Activated T-helper 1 cell treated with anti-CD3 and anti-CD28 coated beads, Interleukin-2, amount 50 U/mL, for 16 hours (primary cell): ENCODE data around the gene ZNG1A.
"Not testable (repeated sequence)": the region's sequence is repeated elsewhere in the genome, so short reads cannot be mapped to it uniquely, and the experiment has no call there.

Source experiments
- DNase-seq, 2 donors: peaks; one replicate each; pipeline ENCODE4 v3.0.0-alpha.2; 2020; ENCODE audit warnings: low read depth in 1 of 2, low spot score in 1 of 2

The ZNG1A gene

GRCh38 chr9:178970-179383 lies at the start of gene ZNG1A:
ZNG1A (minus strand) TSS chr9:179056; CDS start chr9:178969, 87 bp downstream.
- DNase-seq, result peak; percentile 23 to 67

- DNase-seq, result no peak
Observed at GRCh38 chr9:227860-228259, 49.0 kb upstream of the ZNG1A start.

- no peak for DNase-seq
Observed at GRCh38 chr9:224582-225520, 46.0 kb upstream of the ZNG1A start.

GRCh38 chr9:224026-224425 lies 45.2 kb upstream of the ZNG1A start:
- no peak for DNase-seq

GRCh38 chr9:223152-223551 lies 44.3 kb upstream of the ZNG1A start:
- no peak for DNase-seq

- DNase-seq, result no peak
Observed at GRCh38 chr9:221989-222776, 43.3 kb upstream of the ZNG1A start.

- DNase-seq, result no peak
Observed at GRCh38 chr9:219670-220365, 41.0 kb upstream of the ZNG1A start.

- DNase-seq, result not testable (repeated sequence)
Observed at GRCh38 chr9:219036-219435, 40.2 kb upstream of the ZNG1A start.

GRCh38 chr9:217950-218349 lies 39.1 kb upstream of the ZNG1A start:
- no peak for DNase-seq

- DNase-seq, result no peak
Observed at GRCh38 chr9:216866-217265, 38.0 kb upstream of the ZNG1A start.

- DNase-seq, result no peak
Observed at GRCh38 chr9:215631-216155, 36.8 kb upstream of the ZNG1A start.

GRCh38 chr9:214648-215493 lies 36.0 kb upstream of the ZNG1A start, which contains the start of gene DOCK8:
DOCK8 (plus strand) TSS chr9:214865; CDS start chr9:214977, 112 bp downstream.
- peak; percentile 27 to 32 for DNase-seq

GRCh38 chr9:214351-214647 lies 35.4 kb upstream of the ZNG1A start:
- DNase-seq, result no peak

GRCh38 chr9:213901-214300 lies 35.0 kb upstream of the ZNG1A start:
- not testable (repeated sequence) for DNase-seq

- DNase-seq, result no peak
Observed at GRCh38 chr9:212297-212696, 33.4 kb upstream of the ZNG1A start.

- DNase-seq, result no peak
Observed at GRCh38 chr9:211557-211956, 32.7 kb upstream of the ZNG1A start.

- no peak for DNase-seq
Observed at GRCh38 chr9:211036-211435, 32.2 kb upstream of the ZNG1A start.

GRCh38 chr9:209143-209758 lies 30.4 kb upstream of the ZNG1A start:
- DNase-seq, result no peak

- DNase-seq, result no peak
Observed at GRCh38 chr9:206481-206880, 27.6 kb upstream of the ZNG1A start.

- not testable (repeated sequence) for DNase-seq
Observed at GRCh38 chr9:199601-200000, 20.7 kb upstream of the ZNG1A start.
